Non-pigmented ciliary epithelial cell (primary cell): ENCODE data around the gene CDK5.
"Not testable (repeated sequence)": the region's sequence is repeated elsewhere in the genome, so short reads cannot be mapped to it uniquely, and the experiment has no call there.

Experiments used
- DNase-seq: peaks from one replicate; pipeline ENCODE4 v3.0.0-alpha.2; 2010; ENCODE audit warnings: low read depth

The CDK5 gene

DNA sequence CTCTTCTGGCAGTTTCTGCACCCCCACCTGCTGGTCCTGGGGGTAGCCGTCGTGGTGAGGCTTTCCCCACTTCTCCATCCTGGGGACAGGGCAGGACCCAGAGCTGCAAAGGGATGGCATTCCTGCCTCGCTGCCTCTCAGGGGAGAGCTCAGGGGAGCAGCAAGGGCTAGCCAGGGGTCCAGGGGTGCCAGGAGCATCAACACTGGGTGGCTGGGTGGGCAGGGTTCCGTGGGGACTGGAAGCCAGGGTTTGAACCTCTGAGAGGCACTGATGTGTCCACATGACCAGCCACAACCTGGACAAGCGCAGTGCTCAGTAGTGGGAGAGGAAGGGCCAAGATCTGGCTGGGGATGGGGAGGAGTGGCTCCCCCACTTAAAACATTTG, 23.8 kb downstream of the CDK5 start:
- no peak for DNase-seq

DNA sequence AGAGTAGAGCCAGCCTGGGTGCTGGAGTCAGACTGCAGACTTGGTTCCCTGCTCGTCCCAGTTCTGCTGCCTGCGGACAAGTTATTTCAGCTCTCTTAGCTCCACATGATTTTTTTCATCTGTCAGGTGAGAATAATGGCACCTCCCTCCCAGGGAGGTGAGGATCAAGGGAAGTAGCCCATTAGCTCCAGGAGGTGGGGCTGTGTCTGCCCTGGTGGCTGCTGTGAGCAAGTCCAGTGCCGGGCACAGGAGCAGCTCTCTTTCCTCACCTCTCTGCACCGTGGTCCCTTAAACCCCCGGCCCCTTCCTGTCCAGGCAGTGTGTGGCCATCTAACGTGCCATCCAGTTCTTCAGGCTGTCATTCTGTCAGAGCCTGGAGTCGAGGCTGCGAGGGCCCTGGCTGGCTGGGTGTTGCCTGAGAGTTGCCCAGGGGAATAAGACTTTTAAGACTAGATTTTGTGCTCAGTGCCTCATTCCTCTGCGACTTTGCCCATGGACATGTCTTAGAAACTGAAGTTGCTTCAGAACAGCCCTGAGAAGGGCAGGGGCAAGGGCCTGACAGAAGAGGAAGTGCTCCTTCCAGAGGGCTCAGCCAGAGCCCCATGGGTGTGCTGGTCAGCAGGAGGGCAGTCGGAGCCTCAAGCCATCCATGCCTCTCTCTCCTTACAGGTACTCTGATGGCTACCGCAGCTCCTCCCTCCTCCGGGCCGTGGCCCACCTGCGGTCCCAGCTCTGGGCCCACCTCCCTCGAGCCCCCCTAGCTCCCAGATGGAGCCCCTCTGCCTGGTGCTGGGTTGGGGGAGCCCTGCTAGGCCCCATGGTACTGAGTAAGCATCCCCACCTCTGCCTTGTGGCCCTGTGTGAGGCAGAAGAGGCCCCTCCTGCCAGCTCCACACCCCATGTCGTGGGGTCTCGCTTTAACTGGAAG, 24.5 kb downstream of the CDK5 start:
- no peak for DNase-seq

DNA sequence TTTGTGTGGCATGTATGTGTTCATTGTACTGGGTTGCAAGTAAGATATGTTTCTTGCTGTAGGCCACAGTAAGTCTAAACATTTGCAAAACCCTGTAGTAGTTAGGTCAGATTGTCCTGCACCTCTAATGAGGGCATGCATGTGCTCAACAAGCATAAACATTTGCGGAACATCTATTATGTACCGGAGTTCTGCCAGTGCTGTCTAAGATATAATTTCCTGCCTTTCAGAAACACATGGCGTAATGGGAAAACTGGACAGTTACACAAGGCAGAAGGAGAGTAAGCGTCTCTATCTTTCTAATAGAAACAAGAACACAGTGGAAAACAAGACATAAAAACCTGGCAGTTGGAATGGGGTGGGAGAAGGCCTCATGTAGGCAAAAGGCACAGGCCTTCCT, 26.7 kb downstream of the CDK5 start:
- no peak for DNase-seq

DNA sequence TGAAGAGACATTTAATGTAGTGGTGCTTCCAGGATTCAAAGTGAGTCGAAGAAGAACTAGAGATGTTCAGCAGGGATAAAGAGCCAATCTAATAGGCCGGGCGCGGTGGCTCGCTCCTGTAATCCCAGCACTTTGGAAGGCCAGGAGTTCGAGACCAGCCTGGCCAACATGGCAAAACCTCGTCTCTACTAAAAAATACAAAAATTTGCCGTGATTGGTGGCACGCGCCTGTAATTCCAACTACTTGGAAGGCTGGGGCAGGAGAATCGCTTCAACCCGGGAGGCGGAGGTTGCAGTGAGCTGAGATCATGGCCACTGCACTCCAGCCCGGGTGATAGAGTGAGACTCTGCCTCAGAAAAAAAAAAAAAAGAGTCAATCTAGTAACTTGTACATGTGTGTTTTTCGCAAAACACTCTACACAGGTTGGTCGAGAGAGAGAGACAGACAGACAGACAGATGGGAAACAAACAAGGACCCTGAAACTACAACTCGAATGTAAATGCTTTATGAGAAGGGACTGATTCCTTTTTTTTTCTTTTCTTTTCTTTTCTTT, 28.7 kb downstream of the CDK5 start:
- no peak for DNase-seq

GRCh38 chr7:151028131-151028947, 29.4 kb downstream of the CDK5 start, which contains the start of gene ABCB8:
ABCB8 (plus strand) TSS chr7:151028450; CDS start chr7:151028516, 66 bp downstream.
- peak; percentile 97 for DNase-seq

DNA sequence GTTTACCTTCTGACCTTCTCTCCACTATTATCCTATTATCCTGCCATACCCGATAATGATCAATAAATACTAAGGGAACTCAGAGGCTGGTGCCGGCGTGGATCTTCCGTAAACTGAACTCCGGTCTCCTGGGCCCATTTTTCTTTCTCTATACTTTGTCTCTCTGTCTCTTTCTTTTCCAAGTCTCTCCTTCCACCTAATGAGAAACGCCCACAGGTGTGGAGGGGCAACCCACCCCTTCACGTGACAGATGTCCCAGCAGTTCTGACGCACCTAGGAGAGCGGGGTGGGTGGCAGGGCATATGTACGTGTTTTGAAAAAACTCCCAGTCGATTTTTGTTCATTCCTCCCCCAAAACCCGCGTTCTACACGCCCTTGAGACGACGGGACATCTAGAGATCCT, 30.0 kb downstream of the CDK5 start:
- DNase-seq = not testable (repeated sequence)

GRCh38 chr7:151026771-151027727, 30.6 kb downstream of the CDK5 start:
- not testable (repeated sequence) for DNase-seq

DNA sequence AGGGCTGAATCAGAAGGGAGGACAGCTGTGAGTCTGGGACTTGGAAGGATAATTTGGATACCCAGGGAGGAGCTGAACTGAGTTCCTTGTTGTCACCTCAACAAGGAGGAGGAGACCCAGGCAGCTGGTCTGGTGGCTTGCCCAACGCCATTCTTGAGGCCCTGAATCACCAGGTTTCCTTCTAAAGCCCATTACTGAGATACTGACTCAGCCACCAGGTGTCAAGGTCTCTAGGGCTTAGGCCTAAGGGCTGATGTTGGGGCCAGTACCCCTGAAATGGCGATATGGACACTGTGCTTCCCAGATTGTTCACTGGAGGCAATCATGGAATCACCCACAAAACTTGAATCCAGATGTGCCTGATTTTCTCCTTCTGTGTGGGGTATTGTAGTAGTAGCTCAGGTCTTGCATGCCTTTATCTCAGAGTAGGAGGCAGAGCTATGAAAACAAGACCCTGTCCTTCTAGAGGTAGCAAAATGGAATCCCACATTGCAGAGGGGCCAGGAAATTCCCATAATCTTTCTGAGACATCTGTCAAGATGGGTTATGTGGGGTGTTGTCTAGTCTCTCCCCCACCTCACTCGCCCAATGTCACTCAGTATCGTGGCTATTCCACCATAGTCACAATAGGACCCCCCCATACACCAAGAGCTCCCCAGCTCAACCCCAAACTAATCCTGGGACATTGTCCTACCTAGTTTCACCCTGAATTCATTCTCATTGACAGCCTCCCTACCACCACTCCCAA, 31.6 kb downstream of the CDK5 start:
- no peak for DNase-seq

DNA sequence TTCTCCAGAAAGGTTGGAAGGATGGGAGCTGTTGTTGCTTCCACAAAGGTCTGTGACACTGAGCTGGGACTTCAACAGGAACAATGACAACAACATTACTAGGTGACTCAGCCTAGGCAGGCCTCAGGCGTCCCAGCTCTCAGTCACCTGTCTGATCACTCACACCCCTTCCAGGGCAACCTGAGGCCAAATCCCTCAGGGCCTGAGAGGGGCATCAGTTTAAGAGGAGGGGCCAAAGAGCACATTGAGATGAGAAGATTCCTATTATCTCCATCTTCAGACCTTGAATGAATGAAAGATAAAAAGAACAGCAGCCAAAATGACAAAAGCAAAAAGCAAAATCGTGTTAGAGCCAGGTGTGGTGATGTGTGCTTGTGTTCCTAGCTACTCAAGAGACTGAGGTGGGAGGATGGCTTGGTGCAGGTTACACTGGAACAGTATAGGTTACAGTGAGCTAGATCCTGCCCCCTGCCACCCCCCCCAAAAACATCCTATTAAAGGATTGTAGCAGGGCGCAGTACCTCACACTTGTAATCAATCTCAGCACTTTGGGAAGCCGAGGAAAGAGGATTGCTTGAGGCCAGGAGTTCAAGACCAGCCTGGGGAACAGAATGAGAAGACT, 33.2 kb downstream of the CDK5 start, which contains the start of gene ATG9B:
TSS of gene ATG9B (minus strand) at position 60 of the 622 bp plus-strand sequence. CDS start 71 bp downstream, outside the sequence.
- DNase-seq = no peak

GRCh38 chr7:151023232-151023631, 34.5 kb downstream of the CDK5 start:
- DNase-seq = no peak

DNA sequence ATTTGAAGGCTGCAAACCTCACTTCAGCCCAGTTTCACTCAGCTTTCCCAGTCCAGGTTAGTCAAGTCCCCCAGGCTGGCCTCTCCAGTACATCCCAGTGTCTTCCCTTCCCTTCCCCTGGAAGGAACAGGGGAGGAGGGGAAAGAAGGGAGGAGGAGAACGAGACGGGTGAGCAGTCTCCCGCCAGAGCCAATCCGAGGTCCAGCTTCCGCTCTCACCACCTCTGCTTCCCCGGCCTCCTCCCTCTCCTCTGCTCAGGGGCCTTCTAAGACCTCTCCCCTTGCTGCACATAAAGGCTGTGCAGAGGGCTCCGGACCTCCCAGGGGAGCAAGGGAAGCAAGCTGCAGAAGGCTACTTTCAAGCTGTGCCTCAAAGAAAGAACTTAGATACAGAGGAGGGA, 37.5 kb downstream of the CDK5 start:
- no peak for DNase-seq

GRCh38 chr7:151019130-151019447, 38.6 kb downstream of the CDK5 start:
- no peak for DNase-seq

DNA sequence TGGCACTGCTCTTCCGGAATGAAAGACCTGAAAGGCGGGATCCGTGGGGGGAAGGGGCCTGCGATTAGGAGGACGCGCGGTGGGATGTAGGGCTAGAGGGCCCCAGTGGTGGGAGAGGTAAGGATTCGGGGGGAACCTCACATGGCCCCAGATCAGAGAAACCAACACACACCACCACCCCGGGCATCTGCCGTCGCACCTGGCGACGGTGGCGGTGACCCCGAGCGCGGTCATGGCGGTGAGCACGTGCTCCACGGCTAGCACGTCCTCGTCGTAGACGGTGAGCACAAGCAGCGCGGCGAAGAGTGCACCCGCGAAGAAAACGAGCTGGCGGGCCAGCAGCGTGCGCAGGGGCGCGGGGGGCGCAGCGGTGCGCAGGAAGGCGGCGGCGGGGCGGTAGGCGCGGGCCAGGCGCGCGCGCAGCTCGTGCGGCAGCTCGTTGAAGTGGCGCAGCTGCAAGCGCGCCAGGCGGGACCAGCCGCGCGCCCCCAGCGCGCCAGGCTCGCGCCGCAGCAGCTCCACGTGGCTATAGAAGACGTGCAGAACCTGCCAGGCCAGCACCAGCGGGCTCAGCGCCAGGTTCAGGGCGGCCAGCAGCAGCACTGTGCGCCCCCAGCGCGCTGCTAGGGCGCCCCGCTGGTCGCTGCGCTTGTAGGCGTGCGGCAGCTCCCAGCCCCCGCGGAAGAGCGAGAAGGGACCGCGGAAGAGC, 39.1 kb downstream of the CDK5 start:
- no peak for DNase-seq

- no peak for DNase-seq
Observed at GRCh38 chr7:151017953-151018420, 39.7 kb downstream of the CDK5 start.

DNA sequence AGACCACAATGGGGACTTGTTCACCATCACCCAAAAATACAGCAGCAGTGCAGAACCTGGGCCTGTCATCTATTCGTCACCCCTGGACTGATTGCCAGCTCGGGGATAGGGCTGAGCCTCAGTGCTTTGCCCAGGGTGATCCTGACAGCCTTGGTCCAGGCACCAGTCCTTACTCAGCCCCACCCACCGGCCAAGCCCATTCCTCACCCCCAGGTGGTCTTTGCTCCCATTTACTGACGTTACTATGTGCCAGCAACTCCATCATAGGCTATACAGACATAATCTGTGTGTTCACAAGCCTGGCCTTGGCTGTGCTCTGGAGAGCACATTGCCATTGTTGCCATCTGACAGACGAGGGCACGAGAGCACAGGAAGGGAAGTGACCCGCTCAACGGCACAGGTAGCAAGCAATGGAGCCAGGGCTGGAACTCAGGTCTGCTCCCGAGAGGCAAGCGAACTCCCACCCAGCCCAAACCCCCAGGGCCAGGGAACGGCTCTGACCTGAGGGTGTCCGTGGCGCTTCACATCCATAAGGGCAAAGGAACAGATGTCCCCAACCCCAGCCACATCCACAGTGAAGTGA, 40.2 kb downstream of the CDK5 start:
- no peak for DNase-seq

- no peak for DNase-seq
Observed at GRCh38 chr7:151016942-151017341, 40.8 kb downstream of the CDK5 start.

DNA sequence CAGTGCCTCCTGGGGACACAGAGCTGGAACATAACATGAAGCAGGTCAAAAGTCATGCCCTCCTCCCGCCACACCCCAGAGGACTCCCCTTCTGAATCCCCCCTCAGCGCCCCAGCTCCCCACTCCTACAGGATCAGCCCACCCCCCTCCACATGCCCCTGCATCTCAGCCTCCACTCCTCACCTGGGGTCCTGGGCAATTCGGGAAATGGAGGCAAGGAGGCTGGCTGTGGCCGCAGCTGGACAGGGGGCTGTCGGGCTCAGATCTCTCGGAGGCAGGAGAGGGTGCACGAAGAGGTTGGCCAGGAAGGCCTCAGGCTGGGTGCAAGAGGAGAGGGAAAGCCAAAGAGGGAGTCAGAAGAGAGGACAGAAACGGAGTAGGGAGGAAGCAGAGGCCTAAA, 41.2 kb downstream of the CDK5 start:
- no peak for DNase-seq

- no peak for DNase-seq
Observed at GRCh38 chr7:151015967-151016366, 41.7 kb downstream of the CDK5 start.

DNA sequence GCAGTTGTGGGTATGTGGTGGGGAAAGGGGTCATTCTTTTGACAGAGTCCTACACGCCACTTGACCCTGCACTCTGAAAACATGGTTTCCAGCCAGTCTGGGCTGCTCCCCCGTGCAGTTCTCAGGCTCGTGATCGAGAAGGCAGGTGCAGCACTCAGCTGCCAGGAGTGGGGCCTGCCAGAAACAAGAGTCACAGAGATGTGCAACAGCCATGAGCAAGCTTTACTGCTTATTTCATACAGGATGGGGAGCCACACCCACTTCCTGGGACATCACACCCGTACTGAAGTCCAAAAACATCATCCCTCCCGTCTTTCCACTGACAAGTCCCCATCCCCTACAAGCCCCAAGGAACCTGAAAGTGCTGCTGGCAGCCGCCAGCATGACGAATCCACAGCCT, 42.7 kb downstream of the CDK5 start:
- DNase-seq = no peak
